HG02840 (cell line): ENCODE measurements around the gene RASSF10.

Source experiments
- ATAC-seq: cut with Tn5 transposase; IDR thresholded peaks from one replicate; pipeline ENCODE4 v1.9.1; 2021; ENCODE audit warnings: mild to moderate bottlenecking, moderate library complexity, moderate number of reproducible peaks; ENCODE audit not compliant: unreplicated experiment, low FRiP score

RASSF10 gene

GRCh38 chr11:13051257-13051656 lies 42.1 kb downstream of the RASSF10 start:
- no peak for ATAC-seq

- ATAC-seq, result no peak
Observed at GRCh38 chr11:13052130-13052571, 43.0 kb downstream of the RASSF10 start.

GRCh38 chr11:13053255-13053917 lies 44.3 kb downstream of the RASSF10 start:
- ATAC-seq, result no peak

GRCh38 chr11:13054278-13054677 lies 45.2 kb downstream of the RASSF10 start:
- ATAC-seq, result no peak

- ATAC-seq, result no peak
Observed at GRCh38 chr11:13055200-13055599, 46.1 kb downstream of the RASSF10 start.

- ATAC-seq, result no peak
Observed at GRCh38 chr11:13061294-13061990, 52.3 kb downstream of the RASSF10 start.
